ENCODE results near the gene ABCG4.
A peak's percentile ranks its signal among the peaks of the same experiment; 100 is the strongest.

ABCG4 gene

GRCh38 chr11:119116601-119117000, 32.3 kb upstream of the ABCG4 start:
- no peak for TF ChIP-seq CTCF (IDR thresholded peaks at IDR 0.05)
- DNase-seq: no peak
- Histone ChIP-seq H3K27ac (no peak overlapping the region), H3K9me3 (no peaks in the 10 kb centered on the region), H3K4me3 (no peak overlapping the region), H3K27me3 (no peaks in the 10 kb centered on the region), H3K4me1 (peaks cover 0 to 8% (median 3%) of the 10 kb centered on the region in 4 donors), H3K36me3 (peaks cover 12 to 60% (median 38%) of the 10 kb centered on the region in 3 donors)
- intact Hi-C loops (cut with DNase I; ENCODE audit: low total_unique reads): no loop called here

GRCh38 chr11:119117004-119117706, 31.7 kb upstream of the ABCG4 start:
- Histone ChIP-seq H3K4me1 (peaks cover 0 to 11% (median 7%) of the 10 kb centered on the region in 4 donors), H3K27ac (no peak overlapping the region), H3K36me3 (peaks cover 7 to 54% (median 32%) of the 10 kb centered on the region in 3 donors), H3K4me3 (no peak overlapping the region), H3K9me3 (no peaks in the 10 kb centered on the region), H3K27me3 (no peaks in the 10 kb centered on the region)
- no peak for TF ChIP-seq CTCF (IDR thresholded peaks at IDR 0.05)
- intact Hi-C loops (cut with DNase I; ENCODE audit: low total_unique reads): no loop called here
- no peak for DNase-seq

GRCh38 chr11:119118227-119118626, 30.6 kb upstream of the ABCG4 start:
- no peak overlapping the region for H3K27ac ChIP-seq
- H3K27me3 ChIP-seq: no peaks in the 10 kb centered on the region
- peaks cover 4 to 43% (median 22%) of the 10 kb centered on the region in 3 donors for H3K36me3 ChIP-seq
- H3K9me3 ChIP-seq: no peaks in the 10 kb centered on the region
- intact Hi-C loops (cut with DNase I; ENCODE audit: low total_unique reads): no loop called here
- no peak overlapping the region for H3K4me3 ChIP-seq
- DNase-seq: no peak
- no peak for TF ChIP-seq CTCF (IDR thresholded peaks at IDR 0.05)
- peaks cover 0 to 21% (median 13%) of the 10 kb centered on the region in 4 donors for H3K4me1 ChIP-seq

GRCh38 chr11:119118946-119119345, 29.9 kb upstream of the ABCG4 start:
- peaks cover 0 to 22% (median 13%) of the 10 kb centered on the region in 4 donors for H3K4me1 ChIP-seq

GRCh38 chr11:119120639-119121007, 28.2 kb upstream of the ABCG4 start:
- intact Hi-C loops (cut with DNase I; ENCODE audit: low total_unique reads): no loop called here
- no peak for DNase-seq
- H3K4me3 ChIP-seq: peak overlapping the region; percentile 85 to 90
- H3K4me1 ChIP-seq: peaks cover 0 to 22% (median 13%) of the 10 kb centered on the region in 4 donors
- no peak for TF ChIP-seq CTCF (IDR thresholded peaks at IDR 0.05)
- no peaks in the 10 kb centered on the region for H3K9me3 ChIP-seq
- H3K36me3 ChIP-seq: peaks cover 0 to 40% (median 24%) of the 10 kb centered on the region in 3 donors
- no peaks in the 10 kb centered on the region for H3K27me3 ChIP-seq
- H3K27ac ChIP-seq: peak overlapping the region; percentile 80 to 84

More at GRCh38 chr11:119118946-119119345, 29.9 kb upstream of the ABCG4 start:
- no peak for DNase-seq
- peaks cover 0 to 40% (median 17%) of the 10 kb centered on the region in 3 donors for H3K36me3 ChIP-seq
- H3K27me3 ChIP-seq: no peaks in the 10 kb centered on the region
- no peak overlapping the region for H3K4me3 ChIP-seq
- H3K9me3 ChIP-seq: no peaks in the 10 kb centered on the region
- no peak overlapping the region for H3K27ac ChIP-seq
- TF ChIP-seq CTCF (IDR thresholded peaks at IDR 0.05): no peak
- intact Hi-C loops (cut with DNase I; ENCODE audit: low total_unique reads): no loop called here
